Measurements from ENCODE around the gene RICTOR. TPM values are rescaled to one million over a fixed set of nuclear protein-coding genes. Genes with fewer than 3 reads are reported as not detected.

Gene RICTOR
- total RNA-seq, 2 experiments from 2014 or later, result 125 TPM

DNA sequence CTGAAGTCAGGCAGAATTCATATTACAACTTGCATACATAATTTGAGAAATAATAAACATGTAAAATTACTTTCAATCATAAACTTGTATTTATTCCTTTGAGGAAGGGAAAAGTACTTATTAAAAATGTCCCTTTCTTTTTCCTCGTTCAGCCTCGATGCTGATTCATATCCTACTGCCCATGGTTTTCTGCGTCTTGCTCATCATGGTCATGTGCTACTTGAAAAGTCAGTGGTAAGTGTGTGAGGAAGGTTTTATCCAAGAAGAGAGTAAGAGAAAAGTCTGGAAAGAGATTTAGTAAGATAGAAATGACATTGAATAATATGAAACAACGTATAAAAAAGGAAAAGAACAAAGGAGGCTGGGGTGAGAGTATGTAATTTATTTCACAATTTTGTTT lies 142.5 kb downstream of the RICTOR start:
- CTCF ChIA-PET, result no interaction called here
- intact Hi-C loops (cut with DNase I, micrococcal nuclease), result no loop called here
- peaks cover 0 to 4% of the 10 kb centered on the region in 2 experiments for H3K27me3 ChIP-seq (ENCODE audit: control insufficient read depth in 1 of 2, insufficient read depth in 2 of 2, low read length in 2 of 2)
- Mint-ChIP-seq H3K4me3 (no peak overlapping the region), H3K36me3 (ENCODE audit: low read depth) (peaks cover 13% of the 10 kb centered on the region), H3K4me1 (ENCODE audit: low read depth) (no peaks in the 10 kb centered on the region), H3K27me3 (peaks cover 6% of the 10 kb centered on the region), H3K27ac (no peak overlapping the region), H3K9me3 (no peaks in the 10 kb centered on the region)
- no peaks in the 10 kb centered on the region for H3K36me3 ChIP-seq (ENCODE audit: insufficient read depth, low read length)
- POLR2A ChIA-PET, result no interaction called here
- no peak overlapping the region for H3K4me3 ChIP-seq (ENCODE audit: low read length)
- TF ChIP-seq, protein P1, sequence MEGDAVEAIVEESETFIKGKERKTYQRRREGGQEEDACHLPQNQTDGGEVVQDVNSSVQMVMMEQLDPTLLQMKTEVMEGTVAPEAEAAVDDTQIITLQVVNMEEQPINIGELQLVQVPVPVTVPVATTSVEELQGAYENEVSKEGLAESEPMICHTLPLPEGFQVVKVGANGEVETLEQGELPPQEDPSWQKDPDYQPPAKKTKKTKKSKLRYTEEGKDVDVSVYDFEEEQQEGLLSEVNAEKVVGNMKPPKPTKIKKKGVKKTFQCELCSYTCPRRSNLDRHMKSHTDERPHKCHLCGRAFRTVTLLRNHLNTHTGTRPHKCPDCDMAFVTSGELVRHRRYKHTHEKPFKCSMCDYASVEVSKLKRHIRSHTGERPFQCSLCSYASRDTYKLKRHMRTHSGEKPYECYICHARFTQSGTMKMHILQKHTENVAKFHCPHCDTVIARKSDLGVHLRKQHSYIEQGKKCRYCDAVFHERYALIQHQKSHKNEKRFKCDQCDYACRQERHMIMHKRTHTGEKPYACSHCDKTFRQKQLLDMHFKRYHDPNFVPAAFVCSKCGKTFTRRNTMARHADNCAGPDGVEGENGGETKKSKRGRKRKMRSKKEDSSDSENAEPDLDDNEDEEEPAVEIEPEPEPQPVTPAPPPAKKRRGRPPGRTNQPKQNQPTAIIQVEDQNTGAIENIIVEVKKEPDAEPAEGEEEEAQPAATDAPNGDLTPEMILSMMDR (IDR thresholded peaks at IDR 0.05), result no peak
- no peak overlapping the region for H3K27ac ChIP-seq (ENCODE audit: low read depth in 1 of 2, low read length in 2 of 2)
- H3K4me1 ChIP-seq (ENCODE audit: insufficient read depth, low read length), result no peaks in the 10 kb centered on the region
- no peak for DNase-seq
- H3K9me3 ChIP-seq (ENCODE audit: control insufficient read depth in 1 of 2, insufficient read depth in 1 of 2, low read length in 2 of 2), result peaks cover 0 to 4% of the 10 kb centered on the region in 2 experiments
- ATAC-seq (ENCODE audit: poor library complexity), result no peak

DNA sequence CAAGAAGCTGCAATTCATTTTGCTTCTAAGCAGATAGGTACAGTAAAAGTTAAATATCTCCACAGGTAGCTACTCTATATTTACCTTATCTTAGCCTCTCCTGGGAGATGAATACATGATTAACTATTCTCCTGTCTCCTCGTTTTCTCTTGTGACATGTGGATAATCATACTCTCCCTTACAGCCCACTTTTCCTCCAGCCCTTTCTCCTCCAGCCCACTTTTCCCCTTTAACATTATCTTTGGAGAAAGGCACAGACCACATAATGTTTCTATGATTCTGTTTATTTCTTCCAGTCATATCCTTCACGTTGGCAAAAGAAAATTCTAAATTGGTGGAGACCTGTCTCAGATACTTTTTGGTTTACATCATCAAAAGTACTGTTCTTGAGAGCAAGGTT lies 144.4 kb downstream of the RICTOR start:
- H3K27ac Mint-ChIP-seq, result no peak overlapping the region
- Histone ChIP-seq H3K9me3 (ENCODE audit: control insufficient read depth in 1 of 2, insufficient read depth in 1 of 2, low read length in 2 of 2) (peaks cover 0 to 4% of the 10 kb centered on the region in 2 experiments), H3K27me3 (ENCODE audit: control insufficient read depth in 1 of 2, insufficient read depth in 2 of 2, low read length in 2 of 2) (peaks cover 0 to 4% of the 10 kb centered on the region in 2 experiments), H3K4me1 (ENCODE audit: insufficient read depth, low read length) (no peaks in the 10 kb centered on the region), H3K4me3 (ENCODE audit: low read length) (no peak overlapping the region), H3K27ac (ENCODE audit: low read depth in 1 of 2, low read length in 2 of 2) (no peak overlapping the region), H3K36me3 (ENCODE audit: insufficient read depth, low read length) (no peaks in the 10 kb centered on the region)
- CTCF ChIA-PET, result no interaction called here
- peaks cover 17% of the 10 kb centered on the region for H3K27me3 Mint-ChIP-seq
- H3K36me3 Mint-ChIP-seq (ENCODE audit: low read depth), result no peaks in the 10 kb centered on the region
- DNase-seq (no peak), ATAC-seq (ENCODE audit: poor library complexity) (no peak)
- intact Hi-C loops (cut with DNase I, micrococcal nuclease), result no loop called here
- no peaks in the 10 kb centered on the region for H3K4me1 Mint-ChIP-seq (ENCODE audit: low read depth)
- H3K4me3 Mint-ChIP-seq, result no peak overlapping the region
- POLR2A ChIA-PET, result no interaction called here
- H3K9me3 Mint-ChIP-seq, result no peaks in the 10 kb centered on the region
- TF ChIP-seq, protein P1 (IDR thresholded peaks at IDR 0.05), result no peak

DNA sequence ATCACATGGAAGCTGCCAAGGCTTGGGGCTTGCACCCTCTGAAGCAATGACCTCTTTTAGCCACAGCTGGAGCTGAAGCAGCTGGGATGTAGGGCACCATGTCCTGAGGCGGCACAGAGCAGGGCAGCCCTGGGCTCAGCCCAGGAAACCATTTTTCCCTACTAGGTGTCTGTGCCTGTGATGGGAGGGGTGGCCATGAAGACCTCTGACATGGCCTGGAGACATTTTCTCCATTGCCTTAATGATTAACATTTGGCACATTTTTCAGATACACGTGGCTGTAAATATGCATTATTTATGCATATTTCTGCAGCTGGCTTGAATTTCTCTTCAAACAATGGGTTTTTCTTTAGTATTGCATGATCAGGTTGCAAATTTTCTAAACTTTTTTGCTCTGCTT lies 146.7 kb downstream of the RICTOR start:
- Mint-ChIP-seq H3K36me3 (ENCODE audit: low read depth) (no peaks in the 10 kb centered on the region), H3K4me3 (no peak overlapping the region), H3K27me3 (peaks cover 23% of the 10 kb centered on the region), H3K4me1 (ENCODE audit: low read depth) (no peaks in the 10 kb centered on the region), H3K27ac (no peak overlapping the region), H3K9me3 (no peaks in the 10 kb centered on the region)
- no peak for DNase-seq
- POLR2A ChIA-PET, result no interaction called here
- CTCF ChIA-PET, result no interaction called here
- TF ChIP-seq, protein P1 (IDR thresholded peaks at IDR 0.05), result no peak
- intact Hi-C loops (cut with DNase I, micrococcal nuclease), result no loop called here
- no peak for ATAC-seq (ENCODE audit: poor library complexity)
- peaks cover 0 to 4% of the 10 kb centered on the region in 2 experiments for H3K9me3 ChIP-seq (ENCODE audit: control insufficient read depth in 1 of 2, insufficient read depth in 1 of 2, low read length in 2 of 2)
- no peak overlapping the region for H3K27ac ChIP-seq (ENCODE audit: low read depth in 1 of 2, low read length in 2 of 2)
- H3K27me3 ChIP-seq (ENCODE audit: control insufficient read depth in 1 of 2, insufficient read depth in 2 of 2, low read length in 2 of 2), result peaks cover 0 to 4% of the 10 kb centered on the region in 2 experiments
- H3K4me3 ChIP-seq (ENCODE audit: low read length), result no peak overlapping the region
- H3K36me3 ChIP-seq (ENCODE audit: insufficient read depth, low read length), result no peaks in the 10 kb centered on the region
- H3K4me1 ChIP-seq (ENCODE audit: insufficient read depth, low read length), result no peaks in the 10 kb centered on the region
